ENCODE results near the gene CRELD2.
A peak's percentile ranks its signal among the peaks of the same experiment; 100 is the strongest.

Gene CRELD2

DNA sequence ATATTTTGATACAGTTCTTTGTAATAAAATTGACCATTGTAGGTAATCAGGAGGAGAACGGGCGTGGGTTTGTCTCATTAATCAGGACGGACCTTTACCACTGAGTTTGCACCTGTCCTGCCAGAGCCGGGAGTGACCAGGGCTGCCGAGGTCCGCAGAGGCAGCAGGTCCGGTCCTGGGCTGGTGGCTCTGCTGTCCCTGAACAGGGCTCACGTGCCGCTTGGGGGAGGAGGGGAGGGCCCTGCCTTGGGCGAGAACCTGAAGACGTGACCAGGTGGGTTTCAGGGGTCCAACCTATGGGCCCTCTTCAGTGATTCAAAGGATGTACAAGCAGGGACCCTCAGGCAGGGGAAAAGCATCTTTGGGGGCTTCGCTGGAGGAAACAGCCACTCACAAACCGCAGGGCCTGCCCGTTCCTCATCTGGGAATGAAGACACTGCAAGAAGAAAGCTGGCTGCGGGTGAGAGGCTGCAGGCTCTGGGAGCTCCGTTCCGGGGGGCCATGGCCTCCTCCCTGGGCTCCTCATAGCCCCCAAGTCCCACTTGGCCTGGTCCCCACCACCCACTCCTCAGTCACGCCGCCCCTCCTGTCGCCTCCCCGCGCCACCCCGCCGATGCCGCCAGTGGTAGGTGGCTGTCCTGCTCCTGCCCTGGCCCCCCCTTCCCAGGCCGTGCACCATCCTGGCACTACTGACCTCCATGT, 9.2 kb downstream of the CRELD2 start:
- Histone ChIP-seq H3K27me3 (no peaks in the 10 kb centered on the region), H3K9me3 (no peaks in the 10 kb centered on the region), H3K4me2 (peak overlapping the region; percentile 97), H3K4me1 (peaks cover 93% of the 10 kb centered on the region), H3K27ac (peak overlapping the region; percentile 75), H4K20me1 (no peaks in the 10 kb centered on the region), H3K4me3 (no peak overlapping the region), H3K36me3 (no peaks in the 10 kb centered on the region), H3K9ac (peak overlapping the region; percentile 34; the same call in 1 of the 2 replicates)
- TF ChIP-seq Cebpa-rat (IDR thresholded peaks at IDR 0.05): no peak

DNA sequence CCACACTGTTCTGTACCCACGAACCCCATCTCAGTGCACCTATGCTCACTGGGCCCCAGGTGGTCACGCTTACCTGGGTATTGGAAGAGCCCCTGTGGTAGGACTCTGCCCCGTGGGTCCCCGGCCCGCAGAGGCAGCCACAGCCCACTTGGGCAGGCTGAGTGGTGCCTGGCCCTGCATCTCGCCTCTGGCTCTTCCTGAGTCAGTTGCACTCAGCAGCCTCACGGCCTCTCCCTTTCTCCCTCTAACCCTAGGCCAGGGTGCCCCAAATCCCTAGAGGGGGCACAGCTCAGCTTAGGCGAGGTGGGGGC, 9.7 kb downstream of the CRELD2 start:
- Histone ChIP-seq H3K36me3 (no peaks in the 10 kb centered on the region), H3K4me2 (peak overlapping the region; percentile 97), H3K9me3 (no peaks in the 10 kb centered on the region), H3K27me3 (no peaks in the 10 kb centered on the region), H3K4me3 (no peak overlapping the region), H3K9ac (0 out of 2 replicates have a peak overlapping the region, but pooled peaks have one; percentile 34), H4K20me1 (no peaks in the 10 kb centered on the region), H3K4me1 (peaks cover 94% of the 10 kb centered on the region), H3K27ac (peak overlapping the region; percentile 75)
- TF ChIP-seq Cebpa-rat (IDR thresholded peaks at IDR 0.05): no peak

GRCh38 chr22:49928555-49929210, 10.2 kb downstream of the CRELD2 start:
- H3K4me3 ChIP-seq: no peak overlapping the region
- H3K36me3 ChIP-seq: no peaks in the 10 kb centered on the region
- H4K20me1 ChIP-seq: no peaks in the 10 kb centered on the region
- H3K9me3 ChIP-seq: no peaks in the 10 kb centered on the region
- peaks cover 94% of the 10 kb centered on the region for H3K4me1 ChIP-seq
- no peak for TF ChIP-seq Cebpa-rat (IDR thresholded peaks at IDR 0.05)
- peak overlapping the region; percentile 34; the same call in 1 of the 2 replicates for H3K9ac ChIP-seq
- peak overlapping the region; percentile 97 for H3K4me2 ChIP-seq
- H3K27me3 ChIP-seq: no peaks in the 10 kb centered on the region
- peak overlapping the region; percentile 75 for H3K27ac ChIP-seq

- Histone ChIP-seq H3K27me3 (no peaks in the 10 kb centered on the region), H3K4me2 (peak overlapping the region; percentile 97), H3K36me3 (no peaks in the 10 kb centered on the region), H3K9me3 (no peaks in the 10 kb centered on the region), H3K27ac (peak overlapping the region; percentile 95), H4K20me1 (no peaks in the 10 kb centered on the region), H3K4me1 (peaks cover 94% of the 10 kb centered on the region), H3K4me3 (peak overlapping the region; percentile 54), H3K9ac (peak overlapping the region; percentile 78)
- TF ChIP-seq Cebpa-rat (IDR thresholded peaks at IDR 0.05): no peak
Measured at GRCh38 chr22:49929211-49929979, 11.0 kb downstream of the CRELD2 start.

DNA sequence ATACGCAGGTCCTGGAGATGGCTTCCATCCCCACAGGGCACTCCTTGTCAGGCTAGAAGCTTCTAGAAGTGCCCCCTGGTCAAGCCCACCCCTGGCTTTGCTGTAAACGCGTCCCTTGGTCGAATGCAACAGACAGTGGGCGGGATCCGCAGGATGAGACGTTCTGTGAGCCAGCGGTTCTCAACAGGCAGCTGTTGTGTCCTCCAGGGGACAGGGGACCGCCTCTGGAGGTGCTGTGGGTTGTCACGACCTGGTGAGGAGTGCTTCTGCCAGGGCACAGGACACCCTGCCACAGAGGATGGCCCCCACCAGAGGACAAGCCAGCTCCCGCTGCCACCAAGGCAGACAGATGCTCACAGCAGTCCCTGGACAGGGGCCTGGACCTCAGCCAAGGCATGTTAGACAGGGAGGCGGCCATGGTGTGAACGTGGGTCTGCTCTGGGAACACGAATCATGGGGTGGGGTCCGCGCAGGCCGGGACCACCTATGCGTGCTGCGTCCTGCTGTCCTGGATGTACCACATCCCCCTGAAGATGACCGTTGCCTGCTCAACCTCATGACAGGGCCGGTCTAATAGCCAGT, 11.7 kb downstream of the CRELD2 start:
- TF ChIP-seq Cebpa-rat (IDR thresholded peaks at IDR 0.05): no peak
- Histone ChIP-seq H3K4me3 (peak overlapping the region; percentile 54), H3K27ac (peak overlapping the region; percentile 95), H3K4me2 (peak overlapping the region; percentile 97), H3K9me3 (no peaks in the 10 kb centered on the region), H4K20me1 (no peaks in the 10 kb centered on the region), H3K4me1 (peaks cover 93% of the 10 kb centered on the region), H3K27me3 (no peaks in the 10 kb centered on the region), H3K9ac (peak overlapping the region; percentile 78), H3K36me3 (no peaks in the 10 kb centered on the region)

GRCh38 chr22:49930596-49931412, 12.4 kb downstream of the CRELD2 start:
- TF ChIP-seq Cebpa-rat (IDR thresholded peaks at IDR 0.05): no peak
- peak overlapping the region; percentile 54 for H3K4me3 ChIP-seq
- peak overlapping the region; percentile 95 for H3K27ac ChIP-seq
- H3K27me3 ChIP-seq: no peaks in the 10 kb centered on the region
- H4K20me1 ChIP-seq: no peaks in the 10 kb centered on the region
- H3K9me3 ChIP-seq: no peaks in the 10 kb centered on the region
- H3K9ac ChIP-seq: peak overlapping the region; percentile 78
- H3K4me2 ChIP-seq: peak overlapping the region; percentile 97
- H3K36me3 ChIP-seq: no peaks in the 10 kb centered on the region
- H3K4me1 ChIP-seq: peaks cover 85% of the 10 kb centered on the region

GRCh38 chr22:49933236-49934159, 15.1 kb downstream of the CRELD2 start:
- no peaks in the 10 kb centered on the region for H3K36me3 ChIP-seq
- H4K20me1 ChIP-seq: no peaks in the 10 kb centered on the region
- peak overlapping the region; percentile 95 for H3K27ac ChIP-seq
- peak overlapping the region; percentile 87 for H3K9ac ChIP-seq
- peak overlapping the region; percentile 72 for H3K4me3 ChIP-seq
- H3K4me2 ChIP-seq: peak overlapping the region; percentile 97
- peaks cover 85% of the 10 kb centered on the region for H3K4me1 ChIP-seq
- H3K9me3 ChIP-seq: no peaks in the 10 kb centered on the region
- no peaks in the 10 kb centered on the region for H3K27me3 ChIP-seq
- no peak for TF ChIP-seq Cebpa-rat (IDR thresholded peaks at IDR 0.05)

DNA sequence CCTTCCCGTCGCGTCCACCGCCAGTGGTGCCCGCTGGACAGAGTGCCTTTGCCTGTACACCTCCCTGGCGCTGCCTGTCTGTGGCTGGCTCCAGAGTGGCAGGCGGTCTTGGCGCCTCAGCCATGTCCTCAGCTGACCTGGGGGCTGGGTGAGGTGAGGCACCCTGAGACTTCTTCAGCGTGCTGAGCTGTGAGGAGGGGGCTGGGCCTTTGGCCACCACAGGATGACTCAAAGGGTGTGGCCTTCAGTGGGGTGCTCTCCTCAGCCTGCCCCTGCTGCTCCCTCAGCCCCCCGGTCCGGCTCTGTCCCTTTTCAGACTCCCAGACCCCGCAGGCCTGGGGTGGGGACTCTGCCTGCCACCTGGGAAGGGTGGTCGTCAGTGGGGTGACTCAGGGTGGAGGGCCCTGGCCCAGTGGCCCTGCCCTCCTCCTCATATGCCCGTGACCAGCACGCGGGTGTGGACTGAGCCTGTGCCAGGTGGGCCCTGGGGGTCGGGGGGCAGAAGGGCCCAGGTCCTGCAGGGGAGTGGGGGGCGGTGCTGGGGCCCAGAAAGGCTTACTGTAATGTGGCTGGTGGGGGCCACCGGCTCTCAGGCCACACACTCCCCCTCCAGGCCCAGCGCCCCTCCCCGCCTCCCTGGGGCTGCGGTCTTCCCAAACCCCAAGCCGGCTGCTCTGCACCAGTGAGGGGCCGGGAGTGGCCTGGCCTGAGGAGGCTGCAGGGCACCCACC, 15.9 kb downstream of the CRELD2 start:
- Histone ChIP-seq H3K36me3 (no peaks in the 10 kb centered on the region), H3K4me3 (peak overlapping the region; percentile 72), H3K27ac (peak overlapping the region; percentile 95), H3K9ac (peak overlapping the region; percentile 87), H4K20me1 (no peaks in the 10 kb centered on the region), H3K9me3 (no peaks in the 10 kb centered on the region), H3K4me1 (peaks cover 86% of the 10 kb centered on the region), H3K27me3 (no peaks in the 10 kb centered on the region), H3K4me2 (peak overlapping the region; percentile 97)
- no peak for TF ChIP-seq Cebpa-rat (IDR thresholded peaks at IDR 0.05)

Measured in BLaER1 (cell line).